Dedifferentiated amniotic fluid mesenchymal stem cell (primary cell): ENCODE data around the gene DDX46.
"Not testable (repeated sequence)": the region's sequence is repeated elsewhere in the genome, so short reads cannot be mapped to it uniquely, and the experiment has no call there.

Experiments
- DNase-seq: peaks from one replicate; pipeline ENCODE4 v3.0.0-alpha.2; 2016; ENCODE audit errors: extremely low spot score

The DDX46 gene, protein sequence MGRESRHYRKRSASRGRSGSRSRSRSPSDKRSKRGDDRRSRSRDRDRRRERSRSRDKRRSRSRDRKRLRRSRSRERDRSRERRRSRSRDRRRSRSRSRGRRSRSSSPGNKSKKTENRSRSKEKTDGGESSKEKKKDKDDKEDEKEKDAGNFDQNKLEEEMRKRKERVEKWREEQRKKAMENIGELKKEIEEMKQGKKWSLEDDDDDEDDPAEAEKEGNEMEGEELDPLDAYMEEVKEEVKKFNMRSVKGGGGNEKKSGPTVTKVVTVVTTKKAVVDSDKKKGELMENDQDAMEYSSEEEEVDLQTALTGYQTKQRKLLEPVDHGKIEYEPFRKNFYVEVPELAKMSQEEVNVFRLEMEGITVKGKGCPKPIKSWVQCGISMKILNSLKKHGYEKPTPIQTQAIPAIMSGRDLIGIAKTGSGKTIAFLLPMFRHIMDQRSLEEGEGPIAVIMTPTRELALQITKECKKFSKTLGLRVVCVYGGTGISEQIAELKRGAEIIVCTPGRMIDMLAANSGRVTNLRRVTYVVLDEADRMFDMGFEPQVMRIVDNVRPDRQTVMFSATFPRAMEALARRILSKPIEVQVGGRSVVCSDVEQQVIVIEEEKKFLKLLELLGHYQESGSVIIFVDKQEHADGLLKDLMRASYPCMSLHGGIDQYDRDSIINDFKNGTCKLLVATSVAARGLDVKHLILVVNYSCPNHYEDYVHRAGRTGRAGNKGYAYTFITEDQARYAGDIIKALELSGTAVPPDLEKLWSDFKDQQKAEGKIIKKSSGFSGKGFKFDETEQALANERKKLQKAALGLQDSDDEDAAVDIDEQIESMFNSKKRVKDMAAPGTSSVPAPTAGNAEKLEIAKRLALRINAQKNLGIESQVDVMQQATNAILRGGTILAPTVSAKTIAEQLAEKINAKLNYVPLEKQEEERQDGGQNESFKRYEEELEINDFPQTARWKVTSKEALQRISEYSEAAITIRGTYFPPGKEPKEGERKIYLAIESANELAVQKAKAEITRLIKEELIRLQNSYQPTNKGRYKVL

DNA sequence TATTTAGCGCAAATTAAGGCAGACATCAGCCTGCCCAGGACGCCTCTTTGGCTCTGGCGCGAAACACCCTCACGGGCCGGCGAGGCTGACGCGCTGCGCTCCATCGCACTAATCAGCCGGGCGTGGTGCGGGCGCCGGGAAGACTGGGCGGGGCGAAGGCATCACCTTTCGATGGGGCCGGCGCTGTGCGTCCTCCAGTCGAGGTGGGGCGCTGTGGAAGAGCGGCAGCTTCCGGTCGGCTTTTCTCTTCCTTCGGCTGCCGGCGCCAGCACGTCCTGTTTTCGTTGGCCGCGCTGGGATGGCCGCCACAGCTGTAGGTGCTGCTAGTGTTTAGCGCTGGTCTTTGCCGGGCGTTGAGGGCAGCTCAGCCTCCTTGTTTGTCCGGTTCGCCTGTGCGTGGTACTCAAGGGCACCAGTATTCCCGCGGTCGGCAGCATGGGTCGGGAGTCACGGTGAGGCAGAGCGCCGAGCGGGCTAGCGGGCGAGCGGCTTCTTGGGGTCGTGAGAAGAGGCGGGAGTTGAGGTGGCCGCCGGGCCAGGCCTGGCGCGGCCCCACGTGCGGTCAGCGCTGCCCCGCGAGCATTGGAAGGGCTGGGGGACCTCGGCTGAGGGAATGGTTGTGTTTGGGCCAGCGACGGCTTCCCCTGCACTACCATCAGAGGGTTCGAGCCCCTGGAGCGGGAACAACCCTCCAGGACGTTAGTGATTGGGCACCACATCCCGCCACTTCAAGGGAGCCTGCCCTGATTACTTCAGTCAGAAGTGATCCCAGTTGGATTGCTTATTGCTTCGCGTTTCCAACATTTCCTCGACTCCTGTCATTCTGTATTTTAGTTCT is at the start of gene DDX46:
DDX46 (plus strand) TSS at position 276 of the 838 bp plus-strand sequence; CDS start at position 436, 160 bp downstream.
- peak; percentile 91 for DNase-seq

DNA sequence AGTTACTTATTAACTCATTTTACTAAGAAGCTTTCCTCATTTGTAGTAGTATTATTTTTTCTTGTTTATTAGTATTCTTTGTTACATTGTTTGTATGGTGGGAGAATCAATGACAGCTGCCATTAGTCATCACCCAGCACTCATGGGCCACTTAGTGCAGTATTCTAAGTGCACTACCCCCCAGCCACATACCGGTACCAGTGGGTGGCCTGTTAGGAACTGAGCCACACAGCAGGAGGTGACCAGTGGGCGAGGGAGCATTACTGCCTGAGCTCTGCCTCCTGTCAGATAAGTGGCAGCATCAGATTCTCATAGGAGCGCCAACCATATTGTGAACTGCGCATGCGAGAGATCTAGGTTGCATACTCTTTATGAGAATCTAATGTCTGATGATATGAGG is 44.5 kb upstream of the DDX46 start:
- no peak for DNase-seq

DNA sequence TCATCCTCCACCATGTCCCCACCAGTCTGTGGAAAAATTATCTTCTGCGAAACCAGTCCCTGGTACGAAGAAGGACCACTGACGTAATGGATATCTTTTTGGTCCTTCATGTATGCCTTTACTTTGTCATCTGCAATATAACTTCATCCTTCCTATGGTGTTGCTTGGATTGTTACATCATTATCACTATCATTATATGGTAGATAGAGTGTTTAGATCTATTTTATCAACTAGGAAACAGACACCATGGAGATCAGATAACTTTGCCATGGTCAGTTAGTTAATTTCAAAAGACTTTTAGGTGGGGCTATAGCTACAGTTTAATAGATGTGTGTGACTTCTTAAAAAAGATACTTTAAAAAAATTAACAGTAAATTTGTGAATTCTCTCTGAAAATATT is 44.0 kb upstream of the DDX46 start:
- DNase-seq = no peak

DNA sequence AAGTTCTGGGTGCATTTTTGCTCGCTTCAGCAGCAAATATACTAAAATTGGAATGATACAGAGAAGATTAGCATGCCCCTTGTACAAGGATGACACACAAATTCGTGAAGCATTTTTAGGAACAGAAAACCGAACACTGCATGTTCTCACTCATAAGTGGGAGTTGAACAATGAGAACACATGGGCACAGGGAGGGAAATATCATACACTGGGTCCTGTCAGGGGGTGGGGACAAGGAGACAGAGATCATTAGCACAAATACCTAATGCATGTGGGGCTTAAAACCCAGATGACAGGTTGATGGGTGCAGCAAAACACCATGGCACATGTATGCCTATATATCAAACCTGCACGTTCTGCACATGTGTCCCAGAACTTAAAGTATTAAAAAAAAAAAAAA is 43.1 kb upstream of the DDX46 start:
- DNase-seq = not testable (repeated sequence)

DNA sequence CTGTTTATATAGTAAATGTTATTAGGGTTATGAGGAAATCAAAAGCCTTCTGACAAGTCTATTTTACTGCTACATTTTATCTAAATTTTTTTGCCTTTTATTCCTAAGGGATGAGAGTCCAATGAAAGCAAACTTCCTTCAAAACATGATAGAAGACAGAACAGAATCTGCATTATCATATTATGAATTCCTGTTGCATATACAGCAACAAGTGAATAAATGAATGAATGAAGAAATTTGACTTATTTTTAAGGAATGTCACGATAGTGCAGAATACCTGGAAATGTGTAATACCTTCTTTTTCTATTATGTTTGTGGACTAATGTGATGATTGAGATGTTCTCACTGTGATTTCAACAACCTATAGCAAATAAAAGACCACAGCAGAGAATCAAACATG is 33.7 kb upstream of the DDX46 start:
- DNase-seq = no peak

DNA sequence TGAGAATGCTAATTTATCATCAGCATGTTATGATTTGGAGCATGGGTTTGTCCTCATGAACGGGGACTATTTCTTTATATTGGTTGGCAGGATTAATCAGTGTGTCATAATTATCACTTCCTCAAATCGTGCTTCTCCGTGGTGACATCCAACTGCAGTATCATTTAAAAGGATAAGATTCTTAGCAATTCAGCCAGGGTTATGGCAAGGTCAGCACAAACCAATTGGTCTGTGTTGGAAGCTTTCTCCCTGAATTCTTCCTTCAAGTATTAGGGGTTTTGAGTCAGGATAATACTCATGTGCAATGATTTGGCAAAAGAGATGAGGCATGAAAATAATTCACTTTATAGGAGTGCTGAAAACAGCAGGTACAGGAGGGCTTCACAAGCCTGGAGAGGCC is 25.8 kb upstream of the DDX46 start:
- DNase-seq = no peak

DNA sequence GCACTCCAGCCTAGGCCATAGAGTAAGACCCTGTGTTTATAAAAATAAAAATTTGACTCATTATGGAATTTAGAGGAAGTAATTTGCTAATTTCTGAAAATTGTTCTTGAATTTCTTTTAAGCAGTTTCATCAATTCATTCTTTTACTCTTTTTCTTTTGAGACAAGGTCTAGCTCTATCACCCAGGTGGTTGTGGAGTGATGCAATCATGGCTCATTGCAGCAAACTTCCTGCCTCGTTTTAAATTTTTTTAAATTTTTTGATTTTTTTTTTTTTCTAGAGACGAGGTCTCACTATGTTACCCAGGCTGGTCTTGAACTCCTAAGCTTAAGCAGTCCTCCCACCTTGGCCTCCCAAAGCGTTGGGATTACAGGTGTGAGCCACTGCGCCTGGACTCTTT is 23.3 kb upstream of the DDX46 start:
- DNase-seq = no peak

DNA sequence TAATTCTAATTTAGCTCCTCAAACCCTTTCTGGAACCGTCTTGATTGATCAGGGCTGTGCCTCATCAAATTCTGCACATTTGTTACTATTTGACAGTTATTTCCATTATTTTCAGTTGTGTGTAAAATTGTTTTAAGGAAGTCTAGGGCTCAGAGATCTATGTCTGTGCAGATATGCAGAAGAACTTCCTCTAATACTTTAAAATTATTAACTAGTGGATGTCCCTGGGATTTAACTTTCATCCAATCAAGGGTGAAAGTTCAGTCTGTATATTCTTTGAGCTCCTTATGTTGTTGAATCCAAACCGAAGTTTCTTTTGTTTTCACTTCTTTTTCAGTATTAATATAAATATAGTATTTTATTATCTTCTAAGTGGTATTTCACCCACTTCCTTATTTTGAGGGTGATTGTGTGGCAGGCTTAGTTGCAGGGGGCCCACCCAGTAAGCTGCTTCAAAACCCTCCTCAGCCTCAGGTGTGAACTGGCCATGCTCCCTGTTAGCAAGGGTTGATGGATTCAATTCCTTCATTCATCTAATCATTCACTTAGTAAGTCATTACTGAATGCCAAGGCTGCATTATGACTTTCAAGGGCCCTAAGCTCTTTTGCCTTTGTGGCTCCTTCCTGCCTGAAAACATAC is 22.3 kb upstream of the DDX46 start:
- no peak for DNase-seq

DNA sequence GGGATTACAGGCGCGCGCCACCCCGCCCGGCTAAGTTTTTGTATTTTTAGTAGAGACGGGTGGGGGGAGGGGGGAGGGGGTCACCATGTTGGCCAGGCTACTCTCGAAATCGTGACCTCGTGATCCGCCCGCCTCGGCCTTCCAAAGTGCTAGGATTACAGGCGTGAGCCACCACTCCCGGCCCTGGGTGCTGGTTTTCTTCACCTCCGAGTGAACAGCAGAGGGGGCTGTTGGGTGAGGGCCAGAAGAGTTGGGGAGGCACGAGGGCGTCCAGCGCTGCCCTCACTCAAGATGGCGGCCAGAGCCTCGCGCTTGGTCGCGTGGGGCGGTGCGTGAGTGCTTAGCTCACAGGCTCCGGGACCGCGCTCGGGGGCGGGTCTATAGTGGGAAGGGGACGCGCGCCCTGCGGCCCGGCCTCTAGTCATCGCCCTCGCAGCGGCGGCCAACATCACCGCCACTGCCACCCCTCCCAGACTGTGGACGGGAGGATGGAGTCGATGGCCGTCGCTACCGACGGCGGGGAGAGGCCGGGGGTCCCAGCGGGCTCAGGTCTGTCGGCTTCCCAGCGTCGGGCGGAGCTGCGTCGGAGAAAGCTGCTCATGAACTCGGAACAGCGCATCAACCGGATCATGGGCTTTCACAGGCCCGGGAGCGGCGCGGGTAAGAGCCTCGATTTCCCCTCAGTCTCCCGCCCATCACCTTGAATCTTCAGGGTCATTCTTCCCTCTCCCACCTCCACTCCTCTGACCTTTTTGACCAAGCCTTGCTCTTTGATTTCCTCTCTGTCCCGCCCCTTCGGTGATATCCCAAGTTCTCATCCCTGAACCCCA is 20.2 kb upstream of the DDX46 start, which contains the start of gene CAMLG:
CAMLG (plus strand) TSS at position 416 of the 830 bp plus-strand sequence; CDS start at position 489, 73 bp downstream.
- peak; percentile 97 for DNase-seq

DNA sequence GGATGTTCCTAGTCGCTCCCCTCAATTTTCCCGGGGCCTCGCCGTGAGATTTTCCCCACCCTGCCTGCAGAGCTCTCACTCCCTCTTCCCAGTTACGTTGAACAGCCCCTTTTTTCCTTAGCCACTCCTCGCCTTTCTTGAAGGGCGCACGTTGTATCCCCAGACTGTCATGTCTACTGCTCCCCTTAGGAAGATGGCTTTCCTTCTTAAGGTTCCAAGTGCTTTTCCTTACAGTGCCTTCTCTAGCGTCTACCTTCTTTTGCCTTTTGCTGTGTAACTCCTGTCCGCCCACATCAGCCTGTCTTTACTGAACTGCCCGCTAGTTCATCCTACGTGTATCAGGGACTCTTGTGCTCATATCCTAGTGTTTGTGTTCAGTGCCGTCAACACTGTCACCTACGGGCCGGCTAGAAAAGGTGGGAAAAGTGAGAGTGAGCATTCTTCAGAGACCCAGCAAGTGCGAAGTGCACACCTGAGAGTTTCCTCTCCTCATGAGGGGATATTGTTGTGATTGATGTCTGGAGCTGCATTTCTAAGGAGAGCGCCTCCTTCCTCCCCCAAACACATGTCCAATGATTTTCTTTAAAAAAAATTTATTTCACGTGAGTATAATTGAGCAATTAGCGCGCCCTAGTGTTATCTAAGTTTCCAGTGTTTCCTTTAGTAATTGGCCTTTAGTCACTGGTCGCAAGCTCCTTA is 19.5 kb upstream of the DDX46 start:
- peak; percentile 28 for DNase-seq

DNA sequence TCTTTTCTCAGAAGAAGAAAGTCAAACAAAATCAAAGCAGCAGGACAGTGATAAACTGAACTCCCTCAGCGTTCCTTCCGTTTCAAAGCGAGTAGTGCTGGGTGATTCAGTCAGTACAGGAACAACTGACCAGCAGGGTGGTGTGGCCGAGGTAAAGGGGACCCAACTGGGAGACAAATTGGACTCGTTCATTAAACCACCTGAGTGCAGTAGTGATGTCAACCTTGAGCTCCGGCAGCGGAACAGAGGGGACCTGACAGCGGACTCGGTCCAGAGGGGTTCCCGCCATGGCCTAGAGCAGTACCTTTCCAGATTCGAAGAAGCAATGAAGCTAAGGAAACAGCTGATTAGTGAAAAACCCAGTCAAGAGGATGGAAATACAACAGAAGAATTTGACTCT is 17.5 kb upstream of the DDX46 start:
- no peak for DNase-seq

DNA sequence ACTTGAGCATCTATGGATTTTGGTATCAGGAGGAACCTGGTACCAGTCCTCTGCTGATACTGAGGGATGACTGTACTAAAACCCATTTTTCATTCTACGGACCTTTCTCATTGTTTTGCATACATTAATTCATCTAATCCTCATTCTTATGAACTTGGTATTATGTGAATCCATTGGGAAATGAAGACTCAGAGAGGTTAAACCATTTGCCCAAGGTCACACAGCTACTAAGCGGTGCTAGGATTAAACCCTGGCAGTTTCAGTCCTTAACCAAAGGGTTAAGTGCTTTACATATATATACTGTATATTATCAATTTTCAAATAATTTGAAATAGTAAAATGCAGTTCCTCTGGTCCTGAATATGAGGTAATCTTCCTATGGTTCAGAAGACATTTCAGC is 16.4 kb upstream of the DDX46 start:
- no peak for DNase-seq

DNA sequence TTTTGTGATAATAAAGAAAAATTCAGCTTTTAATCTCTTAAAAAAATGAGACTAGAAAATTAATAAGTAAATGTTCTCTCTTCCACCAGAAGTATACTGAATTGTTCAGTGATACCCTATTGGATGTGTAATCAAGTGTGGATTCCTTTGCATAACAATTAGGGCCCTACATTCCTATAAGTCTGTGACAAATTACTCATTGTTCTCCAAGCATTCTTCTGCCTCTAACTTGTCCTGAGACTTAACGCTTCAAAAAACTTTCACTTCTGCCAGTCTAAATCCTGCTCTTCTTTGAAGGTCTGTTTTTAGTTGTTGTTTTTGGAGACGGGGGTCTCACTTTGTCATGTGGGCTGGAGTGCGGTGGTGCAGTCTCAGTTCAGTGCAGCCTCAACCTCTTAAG is 9.2 kb upstream of the DDX46 start:
- DNase-seq = no peak

DNA sequence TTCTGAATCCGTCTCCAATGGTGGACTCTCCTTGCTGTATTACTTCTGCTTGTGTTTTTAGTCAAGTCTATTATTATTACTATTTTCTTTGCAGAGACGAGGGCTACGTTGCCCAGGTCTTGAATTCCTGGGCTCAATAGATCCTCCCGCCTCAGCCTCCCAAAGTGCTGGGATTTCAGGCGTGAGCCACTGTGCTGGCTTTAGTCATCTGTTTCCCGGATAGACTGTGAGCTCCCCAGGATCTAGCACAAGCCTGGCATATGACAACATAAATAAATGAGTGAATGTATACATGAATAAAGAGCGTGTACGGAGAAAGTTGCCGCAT is 439 bp upstream of the DDX46 start:
- DNase-seq = no peak

DNA sequence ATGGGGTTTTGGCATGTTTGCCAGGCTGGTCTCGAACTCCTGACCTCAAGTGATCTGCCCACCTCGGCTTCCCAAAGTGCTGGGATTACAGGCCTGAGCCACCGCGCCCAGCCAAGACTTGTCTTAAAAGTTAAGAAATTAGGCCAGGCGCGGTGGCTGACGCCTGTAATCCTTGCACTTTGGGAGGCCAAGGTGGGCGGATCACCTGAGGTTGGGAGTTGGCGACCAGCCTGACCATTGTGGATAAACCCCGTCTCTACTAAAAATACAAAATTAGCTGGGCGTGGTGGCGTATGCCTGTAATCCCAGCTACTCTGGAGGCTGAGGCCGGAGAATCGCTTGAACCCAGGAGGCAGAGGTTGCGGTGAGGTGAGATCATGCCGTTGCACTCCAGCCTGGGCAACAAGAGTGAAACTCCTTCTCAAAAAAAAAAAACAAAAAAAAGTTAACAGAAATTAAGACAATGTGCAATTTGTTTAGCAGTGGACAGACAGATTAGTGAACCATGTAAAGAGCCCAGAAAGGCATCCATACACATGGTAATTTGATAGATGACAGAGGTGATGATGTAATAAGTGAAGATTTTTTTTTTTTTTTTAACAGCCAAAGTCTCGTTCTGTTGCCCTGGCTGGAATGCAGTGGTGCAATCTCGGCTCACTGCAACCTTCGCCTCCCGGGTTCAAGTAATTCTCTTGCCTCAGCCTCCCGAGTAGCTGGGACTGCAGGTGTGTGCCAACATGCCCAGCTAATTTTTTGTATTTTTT is 9.1 kb downstream of the DDX46 start:
- DNase-seq = not testable (repeated sequence)

DNA sequence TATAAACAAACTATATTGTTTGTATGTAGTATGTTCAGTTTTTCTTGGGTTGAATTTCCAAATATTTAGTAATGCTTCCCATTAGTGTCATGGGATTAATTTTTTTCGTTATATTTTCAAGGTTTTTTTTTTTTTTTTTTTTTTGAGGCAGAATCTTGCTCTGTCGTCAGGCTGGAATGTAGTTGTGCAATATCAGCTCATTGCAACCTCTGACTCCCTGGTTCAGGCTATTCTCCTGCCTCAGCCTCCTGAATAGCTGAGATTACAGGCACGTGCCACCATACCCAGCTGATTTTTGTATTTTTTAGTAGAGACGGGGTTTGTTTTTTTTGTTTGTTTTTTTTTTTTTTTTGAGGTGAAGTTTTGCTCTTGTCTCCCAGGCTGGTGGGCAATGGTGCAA is 10.6 kb downstream of the DDX46 start:
- no peak for DNase-seq

DNA sequence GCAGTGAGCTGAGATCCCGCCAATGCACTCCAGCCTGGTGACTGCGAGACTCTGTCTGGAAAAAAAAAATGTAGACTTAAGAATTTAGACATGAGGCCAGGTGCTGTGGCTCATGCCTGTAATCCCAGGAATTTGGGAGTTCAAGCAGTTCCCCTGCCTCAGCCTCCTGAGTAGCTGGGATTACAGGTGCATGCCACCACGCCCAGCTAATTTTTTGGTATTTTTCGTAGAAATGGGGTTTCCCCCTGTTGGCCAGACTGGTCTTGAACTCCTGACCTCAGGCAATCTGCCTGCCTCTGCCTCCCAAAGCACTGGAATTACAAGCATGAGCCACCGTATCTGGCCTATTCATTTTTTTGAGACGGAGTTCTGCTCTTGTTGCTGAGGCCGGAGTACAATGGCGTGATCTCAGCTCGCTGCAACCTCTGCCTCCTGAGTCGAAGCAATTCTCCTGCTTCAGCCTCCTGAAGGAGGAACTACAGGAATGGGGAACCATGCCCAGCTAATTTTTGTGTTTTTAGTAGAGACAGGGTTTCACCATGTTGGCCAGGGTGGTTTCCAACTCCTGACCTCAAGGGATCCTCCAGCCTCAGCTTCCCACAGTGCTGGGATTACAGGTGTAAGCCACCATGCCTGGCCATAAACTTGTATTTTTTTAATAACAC is 14.0 kb downstream of the DDX46 start:
- no peak for DNase-seq

DNA sequence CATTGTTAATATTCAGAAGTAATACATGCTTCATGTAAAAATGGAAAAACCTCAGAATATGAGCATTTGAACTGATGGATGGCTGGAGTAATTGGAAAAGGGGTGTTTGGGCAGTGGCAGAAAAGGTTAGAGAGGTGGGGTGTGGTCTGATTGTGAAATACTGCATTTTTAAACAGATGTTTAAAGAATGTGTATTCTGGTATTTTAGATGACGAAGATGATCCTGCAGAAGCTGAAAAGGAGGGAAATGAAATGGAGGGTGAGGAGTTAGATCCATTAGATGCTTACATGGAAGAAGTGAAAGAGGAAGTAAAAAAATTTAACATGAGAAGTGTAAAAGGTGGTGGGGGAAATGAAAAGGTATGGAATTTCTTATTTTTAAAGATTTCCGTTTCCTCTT is 18.8 kb downstream of the DDX46 start:
- no peak for DNase-seq
